Germinal center (tissue), 1 donor: ENCODE data around the gene CPD.
"Not testable (repeated sequence)": the region's sequence is repeated elsewhere in the genome, so short reads cannot be mapped to it uniquely, and the experiment has no call there.

ENCODE experiments used
- DNase-seq: peaks from one replicate; pipeline ENCODE4 v3.0.0; 2012; ENCODE audit warnings: mixed read lengths, low spot score

CPD gene

DNA sequence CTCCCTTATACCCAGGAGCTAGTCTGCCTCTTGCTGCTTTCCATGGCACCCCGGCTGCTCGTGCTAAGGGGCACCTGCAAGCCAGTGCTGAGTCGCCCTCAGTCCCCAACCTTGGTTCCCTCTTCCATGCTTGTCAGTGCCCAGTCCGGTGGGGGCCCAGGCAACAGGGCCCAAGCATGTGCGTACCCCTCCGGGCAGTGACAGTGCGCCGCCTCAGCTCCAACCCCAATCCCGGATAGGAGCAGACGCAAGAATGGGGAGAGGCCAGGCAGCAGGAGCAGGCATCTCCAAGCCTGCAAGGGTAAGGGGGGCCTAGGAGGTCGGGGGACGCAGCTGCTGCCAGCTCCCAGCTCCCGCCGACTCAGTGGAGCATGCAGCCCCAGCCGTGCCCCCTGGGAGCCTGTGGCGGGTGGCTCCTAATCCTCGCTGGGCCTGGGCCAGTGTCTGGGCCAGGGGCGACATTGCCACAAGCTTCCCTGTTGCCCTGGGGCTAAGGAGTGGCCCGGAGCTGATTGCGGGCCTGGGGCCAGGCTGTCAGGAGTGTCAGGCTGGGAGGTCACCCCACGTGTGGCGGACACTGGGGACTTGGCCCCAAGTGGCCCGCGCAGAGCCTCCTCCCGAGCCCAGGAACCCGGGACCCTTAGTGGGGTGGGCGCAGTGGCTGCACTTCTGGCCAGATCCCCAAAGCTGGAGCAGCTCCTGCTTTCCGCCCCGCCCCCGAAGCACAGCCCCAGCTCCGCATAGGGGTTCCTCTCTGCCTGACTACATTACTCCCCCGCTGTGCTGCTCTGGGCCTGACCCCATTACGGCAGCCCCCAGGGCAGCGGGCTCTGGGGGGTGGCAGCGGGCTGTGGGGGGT is 9.8 kb downstream of the CPD start:
- DNase-seq: no peak

DNA sequence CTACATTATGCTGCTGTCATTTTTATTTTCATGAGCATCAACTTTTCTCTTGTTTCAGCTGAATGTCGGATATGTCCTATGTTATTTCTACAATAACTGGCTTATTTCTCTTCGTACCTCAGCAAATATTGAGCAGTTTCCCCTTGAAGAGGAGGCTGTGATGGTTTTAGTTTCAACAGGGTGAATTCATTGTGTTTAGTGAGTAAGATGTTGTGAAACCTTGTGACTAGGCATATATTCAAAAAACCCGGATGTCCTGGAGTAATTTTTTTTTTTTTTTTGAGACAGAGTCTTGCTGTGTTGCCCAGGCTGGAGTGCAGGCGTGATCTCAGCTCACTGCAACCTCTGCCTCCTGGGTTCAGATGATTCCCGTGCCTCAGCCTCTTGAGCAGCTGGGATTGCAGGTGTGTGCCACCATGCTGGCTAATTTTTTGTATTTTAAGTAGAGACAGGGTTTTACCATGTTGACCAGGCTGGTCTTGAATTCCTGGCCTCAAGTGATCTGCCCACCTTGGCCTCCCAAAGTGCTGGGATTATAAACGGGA is 11.1 kb downstream of the CPD start:
- no peak for DNase-seq

DNA sequence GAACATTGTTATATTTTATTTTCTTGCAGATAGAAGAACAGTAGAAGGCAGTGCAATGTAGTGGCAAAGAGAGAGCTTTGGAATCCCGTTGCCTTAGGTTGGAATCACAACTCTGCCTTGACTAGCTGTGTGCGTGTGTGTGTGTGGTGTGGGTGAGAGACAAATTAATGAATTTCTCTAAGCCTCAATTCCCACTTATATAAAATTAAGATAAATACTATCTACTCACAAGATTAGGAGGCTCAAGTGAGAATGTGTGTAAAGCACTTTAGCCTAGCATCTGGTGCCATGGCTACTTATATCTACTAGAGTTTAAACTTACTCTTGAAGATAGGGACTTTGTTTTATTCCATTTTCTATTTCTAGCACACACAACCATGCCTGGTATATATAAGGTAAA is 12.8 kb downstream of the CPD start:
- no peak for DNase-seq

DNA sequence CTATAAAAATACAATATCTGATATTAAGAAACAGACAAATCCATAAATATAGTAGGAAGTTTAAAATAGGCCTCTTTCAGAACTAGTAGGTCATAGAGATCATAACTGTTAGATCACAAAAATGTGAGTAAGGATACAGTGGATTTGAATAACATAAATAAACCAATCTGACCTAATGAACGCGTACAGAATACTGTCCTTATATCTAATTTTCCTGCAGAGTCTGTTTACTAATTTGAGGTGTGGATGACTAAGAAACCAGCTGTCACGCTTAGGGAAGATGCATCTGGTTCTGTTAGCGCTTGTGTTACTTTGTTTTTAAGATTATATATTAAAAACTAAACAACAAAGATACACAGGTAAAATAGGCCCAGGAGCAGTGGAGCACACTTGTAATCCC is 14.8 kb downstream of the CPD start:
- DNase-seq: no peak

DNA sequence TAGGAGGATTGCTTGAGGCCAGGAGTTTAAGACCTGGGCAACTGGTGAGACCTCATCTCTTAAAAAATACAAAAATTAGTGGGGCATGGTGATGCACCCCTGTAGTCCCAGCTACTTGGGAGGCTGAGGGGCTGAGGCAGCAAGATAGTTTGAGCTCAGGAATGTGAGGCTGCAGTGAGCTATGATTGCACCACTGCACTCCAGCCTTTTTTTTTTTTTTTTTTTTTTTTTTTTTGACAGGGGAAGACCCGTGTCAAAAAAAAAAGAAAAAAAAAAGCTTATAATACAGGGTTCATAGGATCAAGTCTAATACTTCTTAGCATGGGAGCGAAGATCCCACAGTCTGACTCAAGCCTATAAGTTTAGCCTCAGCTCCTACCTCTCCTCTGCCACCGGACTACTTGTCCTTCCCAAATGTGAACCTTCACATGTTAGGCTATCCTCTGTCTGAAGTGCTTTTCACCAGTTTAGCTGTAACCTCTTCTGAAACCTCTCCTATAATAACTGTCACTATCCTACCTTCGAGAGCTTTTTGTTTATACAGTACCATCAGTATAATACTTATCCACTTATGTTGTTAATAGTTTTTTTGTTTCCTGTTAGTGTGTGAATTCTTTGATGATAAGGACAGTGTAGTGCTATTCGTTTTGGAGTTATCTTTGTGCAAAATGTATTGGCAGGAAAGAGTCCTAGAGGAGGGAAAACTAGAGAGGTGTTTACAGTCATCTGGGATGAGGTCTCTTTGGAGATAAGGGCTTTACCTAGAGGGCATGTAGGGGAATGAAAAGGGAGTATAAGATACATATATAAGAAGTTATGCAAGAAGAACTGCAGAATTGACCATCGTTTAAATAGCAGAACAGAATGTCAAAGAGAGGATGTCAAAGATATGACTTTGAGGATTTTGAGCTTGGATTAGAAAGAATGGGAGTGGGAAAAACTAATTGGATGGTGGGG is 15.5 kb downstream of the CPD start:
- DNase-seq: no peak

DNA sequence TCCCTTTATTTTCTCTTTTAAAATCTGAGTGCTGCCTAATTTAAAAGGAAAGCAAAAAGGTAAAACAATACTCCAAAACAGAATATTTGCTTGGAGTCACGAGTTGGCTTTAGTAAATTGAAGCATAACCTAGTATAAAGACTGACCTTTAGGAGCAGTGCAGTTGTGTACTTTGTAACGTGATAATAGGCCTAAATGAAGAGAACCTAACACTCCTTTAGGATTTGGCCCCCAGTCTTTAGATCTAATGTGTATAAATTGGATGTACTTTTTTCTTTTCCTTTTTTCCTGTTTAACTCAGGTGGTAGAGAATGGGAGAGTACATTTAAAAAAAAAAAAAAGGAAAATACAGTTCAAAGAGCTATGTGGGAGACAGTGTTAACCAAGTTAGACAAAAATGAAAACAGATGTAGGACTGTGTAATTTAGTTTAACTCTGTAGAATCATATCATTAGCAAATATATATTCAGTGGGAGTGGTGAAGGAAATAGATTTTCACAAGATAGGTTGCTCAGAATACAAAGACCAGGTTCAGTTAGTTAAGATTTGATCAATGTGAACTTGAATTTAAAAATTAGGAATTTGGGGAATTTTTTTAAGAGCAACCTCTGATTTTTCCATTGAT is 16.8 kb downstream of the CPD start:
- DNase-seq: no peak

DNA sequence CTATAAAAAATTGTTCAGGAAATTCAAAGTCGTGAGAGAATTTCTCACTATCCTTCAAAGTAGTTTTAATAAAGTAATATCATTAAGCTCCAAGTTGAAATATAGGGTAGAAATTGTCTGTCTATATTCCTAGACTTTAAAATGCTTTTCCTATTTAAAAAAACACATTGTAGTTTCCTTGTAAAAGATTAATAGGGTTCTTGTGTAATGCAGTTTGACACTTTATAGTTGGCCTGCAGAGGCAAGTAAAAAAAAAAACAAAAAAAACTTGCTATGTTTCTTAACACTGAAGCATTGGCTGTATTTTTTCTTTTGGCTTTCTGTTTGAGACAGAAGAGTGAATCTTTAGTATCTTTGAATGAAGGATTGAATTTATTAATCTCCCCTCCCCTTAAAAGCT is 17.4 kb downstream of the CPD start:
- no peak for DNase-seq

DNA sequence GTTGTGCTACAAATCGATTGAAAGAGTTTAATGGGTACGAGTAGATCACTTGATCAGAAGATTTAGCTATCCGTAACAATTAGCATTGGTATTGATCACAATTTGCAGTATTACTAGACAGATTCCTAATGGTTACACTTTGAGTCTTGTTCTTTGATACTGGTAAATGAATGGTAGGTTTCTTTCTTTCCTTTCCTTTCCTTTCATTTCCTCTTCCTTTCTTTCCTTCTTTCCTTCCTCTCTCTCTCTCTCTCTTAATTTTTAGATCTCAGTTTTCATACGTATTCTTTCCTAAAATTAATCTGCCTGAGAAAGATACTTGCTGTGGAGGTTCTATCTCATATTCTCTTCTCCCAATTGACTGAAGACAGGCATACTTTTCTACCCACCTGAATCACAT is 17.9 kb downstream of the CPD start:
- DNase-seq: no peak

DNA sequence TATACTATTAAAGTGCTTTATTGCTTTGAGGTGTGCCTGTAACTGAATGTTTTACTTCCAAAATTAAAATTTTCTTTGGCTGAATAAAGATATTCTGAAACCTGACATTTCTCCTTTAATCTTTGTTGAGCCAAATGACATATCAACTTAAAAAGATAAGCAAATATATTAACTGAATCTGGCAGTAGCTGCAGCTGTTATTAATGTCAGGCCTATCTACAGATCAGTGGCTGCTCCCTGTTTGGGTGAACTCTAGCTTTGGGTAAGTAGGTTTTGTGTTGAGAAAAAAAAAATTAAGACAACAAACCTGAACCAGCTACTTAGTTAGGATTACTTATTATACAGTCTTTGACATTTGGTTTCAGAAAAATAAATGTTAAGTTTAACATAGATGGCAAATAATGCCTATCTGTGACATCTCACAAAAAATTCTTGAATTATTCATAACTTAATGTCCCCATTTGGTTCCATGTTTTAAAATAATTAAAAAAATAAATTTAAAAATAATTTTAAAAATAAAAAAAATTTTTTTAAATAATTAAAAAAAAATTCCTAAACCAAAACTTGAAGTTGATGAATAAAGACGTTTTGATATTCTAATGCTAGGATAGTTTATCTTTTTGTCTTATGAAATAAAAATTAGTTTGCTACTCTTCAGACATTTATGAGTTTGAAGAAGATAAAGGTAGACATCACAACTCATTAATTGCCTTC is 19.8 kb downstream of the CPD start:
- no peak for DNase-seq

DNA sequence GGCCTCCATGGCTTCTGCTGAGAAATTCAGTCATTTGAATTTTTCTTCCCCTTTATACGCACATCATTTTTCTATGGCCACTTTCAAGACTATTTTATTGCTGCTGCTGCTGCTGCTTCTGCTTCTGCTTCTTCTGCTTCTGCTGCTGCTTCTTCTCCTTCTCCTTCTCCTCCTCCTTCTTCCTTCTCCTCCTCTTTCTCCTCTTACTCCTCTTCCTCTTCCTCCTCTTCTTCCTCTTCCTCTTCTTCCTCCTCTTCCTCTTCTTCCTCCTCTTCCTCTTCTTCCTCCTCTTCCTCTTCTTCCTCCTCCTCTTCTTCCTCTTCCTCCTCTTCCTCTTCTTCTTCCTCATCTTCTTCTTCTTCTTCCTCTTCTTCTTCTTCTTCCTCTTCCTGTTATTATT is 22.4 kb downstream of the CPD start:
- DNase-seq: no peak

DNA sequence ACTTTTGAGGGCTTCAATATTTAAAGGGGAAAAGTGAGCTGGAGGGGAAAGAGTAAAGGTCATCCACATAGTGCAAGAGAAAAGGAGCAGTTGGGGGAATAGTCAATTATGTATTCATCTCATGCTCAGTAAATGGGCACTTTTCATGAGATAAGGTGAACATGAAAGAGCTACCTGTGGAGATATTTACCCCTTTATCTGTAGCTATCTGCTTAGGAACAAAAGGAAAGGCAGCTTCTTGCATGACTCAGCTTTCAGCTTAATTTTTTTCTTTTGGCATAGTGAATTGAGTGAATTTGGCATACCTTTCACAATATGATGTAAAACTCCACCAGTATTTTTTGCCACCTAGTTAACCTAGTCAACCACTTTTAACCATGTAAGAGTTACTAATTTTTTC is 26.4 kb downstream of the CPD start:
- no peak for DNase-seq

DNA sequence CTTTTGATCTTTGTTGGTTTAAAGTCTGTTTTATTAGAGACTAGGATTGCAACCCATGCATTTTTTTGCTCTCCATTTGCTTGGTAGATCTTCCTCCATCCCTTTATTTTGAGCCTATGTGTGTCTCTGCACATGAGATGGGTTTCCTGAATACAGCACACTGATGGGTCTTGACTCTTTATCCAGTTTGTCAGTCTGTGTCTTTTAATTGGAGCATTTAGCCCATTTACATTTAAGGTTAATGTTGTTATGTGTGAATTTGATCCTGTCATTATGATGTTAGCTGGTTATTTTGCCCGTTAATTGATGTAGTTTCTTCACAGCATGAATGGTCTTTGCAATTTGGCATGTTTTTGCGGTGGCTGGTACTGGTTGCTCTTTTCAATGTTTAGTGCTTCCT is 31.9 kb downstream of the CPD start:
- DNase-seq: not testable (repeated sequence)

DNA sequence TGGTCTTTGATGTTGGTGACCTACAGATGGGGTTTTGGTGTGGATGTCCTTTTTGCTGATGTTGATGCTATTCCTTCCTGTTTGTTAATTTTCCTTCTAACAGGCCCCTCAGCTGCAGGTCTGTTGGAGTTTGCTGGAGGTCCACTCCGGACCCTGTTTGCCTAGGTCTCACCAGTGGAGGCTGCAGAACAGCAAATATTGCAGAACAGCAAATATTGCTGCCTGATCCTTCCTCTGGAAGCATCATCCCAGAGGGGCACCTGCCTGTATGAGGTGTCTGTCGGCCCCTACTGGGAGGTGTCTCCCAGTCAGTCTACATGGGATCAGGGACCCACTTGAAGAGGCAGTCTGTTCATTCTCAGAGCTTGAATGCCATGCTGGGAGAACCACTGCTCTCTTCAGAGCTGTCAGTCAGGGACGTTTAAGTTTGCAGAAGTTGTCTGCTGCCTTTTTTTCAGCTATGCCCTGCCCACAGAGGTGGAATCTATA is 33.3 kb downstream of the CPD start:
- not testable (repeated sequence) for DNase-seq

DNA sequence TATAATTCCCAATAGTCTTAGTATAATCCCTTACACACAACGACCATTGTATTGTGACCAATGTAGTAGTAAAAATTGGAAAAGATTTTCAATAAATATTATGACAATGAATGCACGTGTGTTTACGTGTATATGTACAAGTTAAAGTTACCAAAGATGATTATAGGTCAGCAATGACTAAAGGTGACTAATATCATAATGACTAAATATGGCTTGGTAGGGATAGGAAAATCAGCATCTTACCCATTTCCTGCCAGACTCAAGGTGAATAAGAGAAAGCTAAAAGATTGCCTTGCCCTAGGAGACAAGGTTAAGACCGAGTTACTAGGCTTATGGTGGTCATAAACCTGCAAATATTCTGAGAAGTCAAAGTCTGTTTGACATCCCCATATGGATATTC is 34.4 kb downstream of the CPD start:
- DNase-seq: no peak

DNA sequence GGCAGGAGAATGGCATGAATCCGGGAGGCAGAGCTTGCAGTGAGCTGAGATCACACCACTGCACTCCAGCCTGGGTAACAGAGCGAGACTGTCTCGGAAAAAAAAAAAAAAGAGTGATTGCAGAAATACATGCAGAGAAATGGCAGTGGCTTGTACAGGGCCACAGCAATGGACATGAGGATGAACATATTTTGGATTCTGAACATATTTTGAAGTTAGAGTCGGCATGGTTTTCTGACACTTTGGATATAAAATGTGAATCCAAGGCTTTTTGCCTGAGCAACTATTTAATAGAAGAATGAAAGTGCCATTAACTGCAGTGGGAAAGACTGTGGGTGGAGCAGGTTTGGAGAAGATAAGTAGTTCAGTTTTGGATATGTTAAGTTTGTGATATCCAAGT is 35.8 kb downstream of the CPD start:
- no peak for DNase-seq

DNA sequence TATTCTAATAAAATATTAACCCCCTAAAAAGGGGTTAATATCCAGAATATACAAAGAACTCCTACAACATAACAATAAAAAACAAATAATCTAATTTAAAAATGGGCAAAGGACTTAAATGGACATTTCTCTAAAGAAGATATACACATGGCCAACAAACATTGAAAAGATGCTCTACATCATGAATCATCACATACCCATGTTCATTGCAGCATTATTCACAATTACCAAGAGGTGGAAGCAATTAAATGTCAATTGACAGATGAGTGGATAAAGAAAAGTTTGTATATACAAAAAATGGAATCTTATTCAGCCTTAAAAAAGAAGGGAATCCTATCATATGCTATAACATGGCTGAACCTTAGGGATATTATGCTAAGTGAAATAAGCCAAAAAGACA is 36.8 kb downstream of the CPD start:
- no peak for DNase-seq

DNA sequence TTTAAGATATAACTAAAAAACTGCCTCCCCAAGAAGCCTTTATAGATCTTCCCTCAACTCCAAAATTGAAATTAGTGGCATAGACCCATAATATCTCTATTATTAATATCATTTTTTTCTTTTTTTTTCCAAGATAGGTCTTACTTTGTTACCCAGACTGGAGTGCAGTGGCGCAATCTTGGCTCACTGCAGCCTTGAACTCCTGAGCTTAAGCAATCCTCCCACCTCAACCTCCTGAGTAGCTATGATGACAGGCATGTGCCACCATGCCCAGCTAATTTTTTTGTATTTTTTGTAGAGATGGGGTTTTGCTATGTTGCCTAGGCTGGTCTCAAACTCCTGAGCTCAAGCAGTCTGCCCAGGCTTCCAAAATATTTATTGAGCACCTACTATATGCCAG is 39.3 kb downstream of the CPD start:
- DNase-seq: not testable (repeated sequence)

DNA sequence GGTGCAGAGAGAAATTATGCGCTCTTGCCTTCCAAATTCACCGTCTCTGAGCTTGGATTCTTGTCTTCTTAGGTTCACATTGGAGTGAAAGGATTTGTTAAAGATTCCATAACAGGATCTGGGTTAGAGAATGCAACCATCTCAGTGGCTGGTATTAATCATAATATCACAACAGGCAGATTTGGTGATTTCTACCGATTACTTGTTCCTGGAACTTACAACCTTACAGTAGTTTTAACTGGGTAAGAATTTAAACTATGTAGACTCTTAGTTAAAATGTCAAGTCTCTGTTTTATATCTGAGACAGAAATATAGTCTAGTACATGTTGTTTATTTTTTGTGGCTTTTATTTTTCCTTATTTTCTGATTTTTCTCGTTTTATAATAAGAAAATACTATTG is 42.9 kb downstream of the CPD start:
- no peak for DNase-seq

DNA sequence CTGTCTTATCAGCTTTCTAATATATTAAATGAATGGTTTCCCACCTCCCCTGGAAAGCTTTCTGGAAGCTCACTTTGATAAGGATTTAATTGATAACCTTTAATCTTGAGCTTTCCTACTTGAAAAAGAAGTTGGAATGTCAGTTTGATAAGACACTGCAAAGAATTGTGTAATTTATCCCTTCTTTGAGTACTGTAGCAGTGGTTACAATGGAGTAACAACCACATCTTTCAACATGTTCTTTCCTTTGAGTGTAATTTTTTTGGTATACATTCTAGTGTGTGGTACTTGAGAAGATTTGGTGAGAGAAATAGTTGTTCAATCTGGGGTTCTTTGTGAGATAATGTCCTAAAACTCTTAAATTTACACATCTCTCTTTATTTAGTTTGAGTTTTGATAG is 43.4 kb downstream of the CPD start:
- no peak for DNase-seq

DNA sequence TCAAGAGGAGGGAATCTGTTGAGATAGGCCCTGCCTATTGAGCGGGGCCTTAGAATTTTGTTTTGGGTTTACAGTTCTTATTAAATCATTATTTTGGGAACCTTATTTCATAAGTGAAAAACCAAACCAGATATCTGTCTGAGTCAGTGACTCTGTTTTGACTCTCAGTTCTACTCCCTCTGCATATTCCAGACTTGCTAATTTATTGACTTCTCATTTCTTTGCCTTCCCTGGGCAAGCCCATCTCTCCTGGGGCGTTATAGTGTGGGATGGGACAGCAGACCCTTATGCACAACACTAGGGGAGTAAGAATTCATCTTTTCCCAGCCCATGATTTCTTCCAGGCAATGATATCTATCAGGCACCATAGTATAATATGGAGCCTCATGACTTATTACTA is 45.7 kb downstream of the CPD start:
- no peak for DNase-seq

DNA sequence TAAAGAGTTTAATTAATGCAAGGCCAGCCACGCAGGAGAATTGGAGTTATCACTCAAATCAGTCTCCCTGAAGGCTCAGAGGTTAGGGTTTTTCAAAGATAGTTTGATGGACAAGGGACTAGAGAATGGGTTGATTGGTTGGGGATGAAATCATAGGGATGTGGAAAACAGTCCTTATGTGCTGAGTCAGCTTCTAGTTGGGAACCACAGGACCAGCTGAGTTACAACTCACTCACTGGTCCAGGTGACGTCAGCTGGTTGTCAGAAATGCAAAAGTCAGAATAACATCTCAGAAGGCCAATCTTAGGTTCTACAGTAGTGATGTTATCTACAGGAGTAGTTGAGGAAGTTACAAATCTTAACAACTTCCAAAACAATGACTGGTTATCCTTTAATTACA is 47.6 kb downstream of the CPD start:
- DNase-seq: no peak

DNA sequence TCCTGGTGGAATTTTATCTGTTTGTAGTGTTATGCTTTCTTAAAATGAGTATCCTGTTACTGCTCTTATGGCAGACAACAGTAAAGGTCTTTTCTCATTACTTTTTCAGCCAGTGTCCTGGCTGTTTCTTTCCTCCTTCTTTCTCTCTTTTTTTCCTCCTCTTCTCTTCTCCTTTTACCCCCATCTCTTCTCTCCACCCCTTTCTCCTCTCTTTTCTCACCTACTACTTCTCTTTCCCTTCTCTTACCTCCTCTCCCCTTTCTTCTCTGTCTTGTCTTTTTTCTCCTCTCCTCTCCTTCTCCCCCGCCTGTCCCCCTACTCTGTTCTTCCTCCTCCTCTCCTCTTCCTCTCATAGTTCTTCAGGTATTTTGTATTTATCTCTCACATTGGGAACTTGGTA is 48.9 kb downstream of the CPD start:
- DNase-seq: no peak
